KMS-11 (cell line): Measurements from ENCODE around the gene BAZ2B.

ENCODE experiments used
- H2AFZ ChIP-seq: fragments of 200-600 bp; sonication (generic); 2 replicates; pipeline ENCODE4 v1.6.1; 2016; ENCODE audit warnings: antibody characterized with exemption, mixed run types, low read depth
- H3K27ac ChIP-seq: fragments of 200-600 bp; sonication (generic); 2 replicates; pipeline ENCODE4 v1.6.1; 2016; ENCODE audit warnings: mild to moderate bottlenecking, mixed run types
- H3K27me3 ChIP-seq: fragments of 200-600 bp; sonication (generic); 2 replicates; pipeline ENCODE4 v1.6.1; 2017; ENCODE audit warnings: mild to moderate bottlenecking, low read depth, mixed run types, moderate library complexity; ENCODE audit not compliant: insufficient read depth
- H3K36me3 ChIP-seq: fragments of 200-600 bp; sonication (generic); 2 replicates; pipeline ENCODE4 v1.6.1; 2017; ENCODE audit warnings: mild to moderate bottlenecking, mixed run types; ENCODE audit not compliant: insufficient read depth
- H3K4me1 ChIP-seq: fragments of 200-600 bp; sonication (generic); 2 replicates; pipeline ENCODE4 v1.6.1; 2016; ENCODE audit warnings: mild to moderate bottlenecking, low read depth, mixed run types; ENCODE audit not compliant: poor library complexity, severe bottlenecking
- H3K4me2 ChIP-seq: fragments of 200-600 bp; sonication (generic); 2 replicates; pipeline ENCODE4 v1.7.0; 2016; ENCODE audit warnings: mild to moderate bottlenecking, mixed run types
- H3K4me3 ChIP-seq: fragments of 200-600 bp; sonication (generic); IDR thresholded peaks from 2 replicates; pipeline ENCODE4 v1.6.1; 2017; ENCODE audit warnings: low read depth, low read length, mixed read lengths; ENCODE audit not compliant: insufficient read depth
- H3K79me2 ChIP-seq: fragments of 200-600 bp; sonication (generic); 2 replicates; pipeline ENCODE4 v1.6.1; 2016; ENCODE audit warnings: low read depth, mixed run types; ENCODE audit not compliant: insufficient read depth
- H3K9ac ChIP-seq: fragments of 200-600 bp; sonication (generic); 2 replicates; pipeline ENCODE4 v1.6.1; 2016; ENCODE audit warnings: mild to moderate bottlenecking, mixed run types
- H4K20me1 ChIP-seq: fragments of 200-600 bp; sonication (generic); 2 replicates; pipeline ENCODE4 v1.6.1; 2016; ENCODE audit warnings: mild to moderate bottlenecking, mixed run types; ENCODE audit not compliant: insufficient read depth
- TF ChIP-seq, protein P1 (sequence below): fragments of 200-600 bp; sonication (generic); conservative IDR thresholded peaks from 2 replicates; pipeline ENCODE4 v1.6.1; 2017; ENCODE audit warnings: low read depth, mild to moderate bottlenecking, antibody characterized with exemption, low read length, moderate library complexity, mixed read lengths

BAZ2B gene

DNA sequence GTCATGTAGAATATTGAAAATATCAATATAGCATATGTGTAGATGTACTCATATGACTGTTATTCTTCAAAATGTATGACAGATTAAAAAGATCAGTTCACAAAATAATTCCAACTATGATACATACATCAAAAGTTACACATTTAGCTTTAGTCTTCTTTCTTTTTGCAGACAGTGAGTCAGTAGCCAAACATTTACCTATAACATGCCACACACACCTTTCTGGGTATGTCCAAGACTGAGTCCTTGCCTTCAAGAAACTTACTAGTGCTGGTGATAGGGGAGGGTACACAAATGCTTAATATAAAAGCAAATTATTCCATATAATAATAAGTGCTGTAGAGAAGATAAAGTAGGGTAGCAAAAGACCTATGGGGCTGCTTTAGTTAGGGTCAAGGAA is 176.9 kb downstream of the BAZ2B start:
- TF ChIP-seq, protein P1, sequence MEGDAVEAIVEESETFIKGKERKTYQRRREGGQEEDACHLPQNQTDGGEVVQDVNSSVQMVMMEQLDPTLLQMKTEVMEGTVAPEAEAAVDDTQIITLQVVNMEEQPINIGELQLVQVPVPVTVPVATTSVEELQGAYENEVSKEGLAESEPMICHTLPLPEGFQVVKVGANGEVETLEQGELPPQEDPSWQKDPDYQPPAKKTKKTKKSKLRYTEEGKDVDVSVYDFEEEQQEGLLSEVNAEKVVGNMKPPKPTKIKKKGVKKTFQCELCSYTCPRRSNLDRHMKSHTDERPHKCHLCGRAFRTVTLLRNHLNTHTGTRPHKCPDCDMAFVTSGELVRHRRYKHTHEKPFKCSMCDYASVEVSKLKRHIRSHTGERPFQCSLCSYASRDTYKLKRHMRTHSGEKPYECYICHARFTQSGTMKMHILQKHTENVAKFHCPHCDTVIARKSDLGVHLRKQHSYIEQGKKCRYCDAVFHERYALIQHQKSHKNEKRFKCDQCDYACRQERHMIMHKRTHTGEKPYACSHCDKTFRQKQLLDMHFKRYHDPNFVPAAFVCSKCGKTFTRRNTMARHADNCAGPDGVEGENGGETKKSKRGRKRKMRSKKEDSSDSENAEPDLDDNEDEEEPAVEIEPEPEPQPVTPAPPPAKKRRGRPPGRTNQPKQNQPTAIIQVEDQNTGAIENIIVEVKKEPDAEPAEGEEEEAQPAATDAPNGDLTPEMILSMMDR = no peak
- H2AFZ ChIP-seq = no peak overlapping the region
- no peak overlapping the region for H3K4me2 ChIP-seq
- peaks cover under 1% of the 10 kb centered on the region for H3K4me1 ChIP-seq
- H3K27ac ChIP-seq = no peak overlapping the region
- no peaks in the 10 kb centered on the region for H3K27me3 ChIP-seq
- no peaks in the 10 kb centered on the region for H3K79me2 ChIP-seq
- H4K20me1 ChIP-seq = no peaks in the 10 kb centered on the region
- no peak overlapping the region for H3K9ac ChIP-seq
- H3K4me3 ChIP-seq = no peak overlapping the region
- H3K36me3 ChIP-seq = no peaks in the 10 kb centered on the region

DNA sequence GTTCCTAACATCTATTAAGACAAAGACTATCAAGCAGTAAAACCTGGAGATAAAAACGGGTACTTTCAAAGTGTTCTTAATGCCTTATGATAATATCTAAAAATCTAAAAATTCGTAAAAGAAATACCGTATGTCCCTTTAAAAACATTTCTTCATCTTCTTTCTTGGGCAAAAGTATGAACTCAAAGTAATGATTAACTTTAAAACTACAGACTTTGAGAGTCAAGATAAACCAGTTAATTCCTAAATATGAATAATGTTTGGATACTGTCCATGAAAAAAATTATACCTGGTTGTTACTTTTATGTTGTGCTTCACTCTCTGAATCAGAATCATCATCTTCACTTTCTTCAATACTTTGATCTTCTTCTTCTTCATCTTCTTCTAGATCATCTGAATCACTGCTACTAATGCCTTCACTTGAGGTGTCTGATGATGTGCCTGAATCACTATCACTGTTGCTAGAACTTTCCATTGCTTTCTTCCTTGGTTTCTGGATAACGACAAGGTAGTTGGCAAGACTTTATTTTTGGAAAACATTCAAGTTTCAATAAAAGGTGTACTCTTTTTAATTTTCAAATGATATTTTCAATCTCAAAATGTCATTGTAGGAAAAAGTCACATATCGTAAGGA is 177.5 kb downstream of the BAZ2B start:
- H3K9ac ChIP-seq = no peak overlapping the region
- no peak overlapping the region for H3K4me2 ChIP-seq
- no peak overlapping the region for H2AFZ ChIP-seq
- no peak overlapping the region for H3K27ac ChIP-seq
- TF ChIP-seq, protein P1 = no peak
- H4K20me1 ChIP-seq = no peaks in the 10 kb centered on the region
- H3K4me1 ChIP-seq = no peaks in the 10 kb centered on the region
- no peaks in the 10 kb centered on the region for H3K79me2 ChIP-seq
- H3K4me3 ChIP-seq = no peak overlapping the region
- no peaks in the 10 kb centered on the region for H3K27me3 ChIP-seq
- H3K36me3 ChIP-seq = no peaks in the 10 kb centered on the region

DNA sequence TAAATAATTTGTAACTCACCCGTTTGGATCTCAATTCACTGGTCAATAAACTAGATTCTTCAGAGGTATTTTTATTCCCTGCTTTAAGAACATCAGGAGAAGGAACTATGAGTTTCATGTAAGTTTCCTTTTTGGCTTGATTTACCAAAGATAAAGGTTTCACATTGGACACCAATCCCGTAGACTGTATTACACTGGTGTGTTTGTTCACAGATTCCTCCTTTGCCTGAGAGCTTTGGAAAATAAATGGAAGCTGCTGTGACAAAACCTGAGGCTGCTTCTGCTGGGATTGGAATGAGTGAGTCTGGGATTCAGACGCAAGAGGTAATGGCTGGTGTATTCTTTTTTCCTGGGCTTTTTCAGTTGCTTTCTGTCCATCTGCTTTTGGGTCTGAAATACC is 178.1 kb downstream of the BAZ2B start:
- Histone ChIP-seq H3K27me3 (no peaks in the 10 kb centered on the region), H3K4me3 (no peak overlapping the region), H3K9ac (no peak overlapping the region), H3K79me2 (no peaks in the 10 kb centered on the region), H3K4me2 (no peak overlapping the region), H3K4me1 (no peaks in the 10 kb centered on the region), H3K27ac (no peak overlapping the region), H3K36me3 (no peaks in the 10 kb centered on the region), H4K20me1 (no peaks in the 10 kb centered on the region), H2AFZ (no peak overlapping the region)
- TF ChIP-seq, protein P1 = no peak

DNA sequence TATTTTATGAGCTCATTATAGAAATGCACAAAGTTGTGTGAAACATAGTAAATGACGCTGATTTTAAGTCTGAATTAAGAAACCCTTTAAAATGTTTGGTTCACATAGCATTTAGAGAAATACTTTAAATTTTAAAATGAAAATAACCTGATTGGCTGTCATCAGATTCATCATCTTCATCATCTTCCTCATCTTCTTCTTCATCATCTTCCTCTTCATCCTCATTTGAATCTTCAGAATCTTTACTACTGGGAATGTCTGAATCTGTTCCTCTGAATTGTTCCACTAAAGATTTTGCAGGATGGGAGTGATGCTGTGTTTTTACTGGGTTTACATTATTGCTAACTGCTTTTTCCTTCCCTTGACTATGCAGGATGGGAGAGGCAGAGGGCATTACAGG is 183.7 kb downstream of the BAZ2B start:
- no peaks in the 10 kb centered on the region for H3K36me3 ChIP-seq
- H3K79me2 ChIP-seq = no peaks in the 10 kb centered on the region

More for the DNA sequence above, 183.7 kb downstream of the BAZ2B start:
- TF ChIP-seq, protein P1 = no peak
- H3K27me3 ChIP-seq = no peaks in the 10 kb centered on the region
- no peak overlapping the region for H2AFZ ChIP-seq
- no peaks in the 10 kb centered on the region for H4K20me1 ChIP-seq
- H3K9ac ChIP-seq = no peak overlapping the region
- H3K4me2 ChIP-seq = no peak overlapping the region
- H3K27ac ChIP-seq = no peak overlapping the region
- H3K4me3 ChIP-seq = no peak overlapping the region
- H3K4me1 ChIP-seq = no peaks in the 10 kb centered on the region
